OCI-LY1 (cell line): ENCODE data around the gene IFTAP.
A peak's percentile ranks its signal among the peaks of the same experiment; 100 is the strongest.

Experiments used
- H2AFZ ChIP-seq: fragments of 200-600 bp; sonication (generic), shearing (Covaris generic); 2 replicates; pipeline ENCODE4 v1.6.0; 2014; ENCODE audit warnings: antibody characterized with exemption, mild to moderate bottlenecking, low read length
- H3F3A ChIP-seq: fragments of 200-600 bp; sonication (generic), shearing (Covaris generic); 2 replicates; pipeline ENCODE4 v1.6.0; 2014; ENCODE audit warnings: mild to moderate bottlenecking, antibody characterized with exemption, low read length, moderate library complexity; ENCODE audit not compliant: insufficient read depth
- H3K27ac ChIP-seq: fragments of 200-600 bp; sonication (generic); 2 replicates; pipeline ENCODE4 v1.5.1; 2014; ENCODE audit warnings: low read length, mixed run types, mild to moderate bottlenecking, low read depth; ENCODE audit not compliant: poor library complexity, severe bottlenecking
- H3K27me3 ChIP-seq: fragments of 200-600 bp; sonication (generic); 2 replicates; pipeline ENCODE4 v1.6.0; 2014; ENCODE audit warnings: antibody characterized with exemption, mild to moderate bottlenecking, low read length, moderate library complexity; ENCODE audit not compliant: insufficient read depth
- H3K36me3 ChIP-seq: fragments of 200-600 bp; sonication (generic); 2 replicates; pipeline ENCODE4 v1.6.1; 2014; ENCODE audit warnings: mild to moderate bottlenecking, antibody characterized with exemption, low read length, moderate library complexity, mixed read lengths; ENCODE audit not compliant: insufficient read depth
- H3K4me1 ChIP-seq: fragments of 200-600 bp; sonication (generic); 2 replicates; pipeline ENCODE4 v1.5.1; 2014; ENCODE audit warnings: mild to moderate bottlenecking, low read length, moderate library complexity; ENCODE audit not compliant: insufficient read depth, severe bottlenecking
- H3K4me2 ChIP-seq: fragments of 200-600 bp; sonication (generic), shearing (Covaris generic); 2 replicates; pipeline ENCODE4 v1.6.1; 2014; ENCODE audit warnings: low read length
- H3K4me3 ChIP-seq: fragments of 200-600 bp; sonication (generic); 2 replicates; pipeline ENCODE4 v1.5.1; 2014; ENCODE audit warnings: low read length, low read depth, mild to moderate bottlenecking, mixed read lengths; ENCODE audit not compliant: poor library complexity, severe bottlenecking
- H3K79me2 ChIP-seq: fragments of 200-600 bp; shearing (Covaris generic); 2 replicates; pipeline ENCODE4 v1.6.1; 2016; ENCODE audit warnings: mixed run types, low read length, mixed read lengths; ENCODE audit not compliant: insufficient read depth
- H3K9ac ChIP-seq: fragments of 200-600 bp; sonication (generic), shearing (Covaris generic); 2 replicates; pipeline ENCODE4 v1.6.1; 2014; ENCODE audit warnings: mild to moderate bottlenecking, low read length, mixed read lengths
- H3K9me2 ChIP-seq: fragments of 200-600 bp; sonication (generic), shearing (Covaris generic); 2 replicates; pipeline ENCODE4 v1.6.1; 2014; ENCODE audit warnings: low read depth, mild to moderate bottlenecking, low read length, mixed read lengths
- H3K9me3 ChIP-seq: fragments of 200-600 bp; shearing (Covaris generic); 2 replicates; pipeline ENCODE4 v1.6.1; 2014; ENCODE audit warnings: low read length, mixed read lengths
- H4K20me1 ChIP-seq: fragments of 200-600 bp; sonication (generic), shearing (Covaris generic); 2 replicates; pipeline ENCODE4 v1.6.0; 2016; ENCODE audit warnings: mild to moderate bottlenecking, low read length; ENCODE audit not compliant: insufficient read depth
- EZH2 ChIP-seq: fragments of 200-600 bp; sonication (generic), shearing (Covaris generic); IDR thresholded peaks from 2 replicates; pipeline ENCODE4 v1.8.0; 2017; ENCODE audit warnings: borderline replicate concordance, mixed run types, mild to moderate bottlenecking, antibody characterized with exemption, low read length, moderate library complexity, mixed read lengths
- TF ChIP-seq, protein P1 (sequence below): fragments of 200-600 bp; sonication (generic), shearing (Covaris generic); IDR thresholded peaks from 2 replicates; pipeline ENCODE4 v1.5.1; 2017; ENCODE audit warnings: mild to moderate bottlenecking, antibody characterized with exemption, low read length, moderate library complexity, mixed read lengths

The IFTAP gene

DNA sequence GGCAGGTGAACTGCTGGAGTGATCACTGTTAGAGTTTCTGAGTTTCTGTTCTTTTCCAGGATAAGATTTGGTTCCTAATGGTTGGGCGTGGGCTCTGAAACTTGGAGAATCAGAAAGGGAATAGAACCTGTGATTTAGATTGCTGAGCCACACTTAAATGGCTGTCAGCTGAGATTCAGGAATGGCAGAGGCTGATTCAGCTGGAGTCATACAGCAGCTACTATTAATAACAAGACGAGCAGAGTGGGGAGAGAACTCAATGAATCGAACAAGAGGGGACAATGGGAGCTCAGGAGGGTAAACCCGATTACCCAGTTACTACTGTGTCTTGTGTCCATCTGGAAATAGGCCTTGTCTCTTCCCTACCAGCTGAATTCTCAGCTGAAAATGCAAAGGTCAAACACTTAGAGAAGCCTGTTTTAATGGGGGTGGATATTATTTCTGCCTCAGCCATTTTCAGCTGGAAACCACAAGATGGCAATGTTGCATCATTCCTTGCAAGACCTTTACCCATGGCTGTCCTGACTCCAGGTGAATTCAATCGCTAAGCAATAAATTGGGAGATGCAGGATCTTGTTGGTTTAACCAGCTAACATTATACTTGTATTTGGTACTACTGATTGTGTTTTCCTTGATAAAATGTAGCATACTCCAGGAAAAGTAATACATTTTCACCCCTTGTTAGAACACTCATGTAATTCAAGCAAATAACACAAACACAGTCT is 108.2 kb downstream of the IFTAP start:
- Histone ChIP-seq H3K9me2 (no peaks in the 10 kb centered on the region), H3K4me2 (no peak overlapping the region), H3K4me3 (no peak overlapping the region), H3K27me3 (no peaks in the 10 kb centered on the region), H3K9ac (no peak overlapping the region), H3K4me1 (peaks cover 57% of the 10 kb centered on the region), H3K79me2 (no peaks in the 10 kb centered on the region), H2AFZ (peak overlapping the region; percentile 28; the same call in 1 of the 2 replicates), H4K20me1 (no peaks in the 10 kb centered on the region), H3K27ac (peak overlapping the region; percentile 24), H3K9me3 (no peaks in the 10 kb centered on the region), H3K36me3 (no peaks in the 10 kb centered on the region), H3F3A (no peaks in the 10 kb centered on the region)
- no peak for TF ChIP-seq EZH2
- TF ChIP-seq, protein P1, sequence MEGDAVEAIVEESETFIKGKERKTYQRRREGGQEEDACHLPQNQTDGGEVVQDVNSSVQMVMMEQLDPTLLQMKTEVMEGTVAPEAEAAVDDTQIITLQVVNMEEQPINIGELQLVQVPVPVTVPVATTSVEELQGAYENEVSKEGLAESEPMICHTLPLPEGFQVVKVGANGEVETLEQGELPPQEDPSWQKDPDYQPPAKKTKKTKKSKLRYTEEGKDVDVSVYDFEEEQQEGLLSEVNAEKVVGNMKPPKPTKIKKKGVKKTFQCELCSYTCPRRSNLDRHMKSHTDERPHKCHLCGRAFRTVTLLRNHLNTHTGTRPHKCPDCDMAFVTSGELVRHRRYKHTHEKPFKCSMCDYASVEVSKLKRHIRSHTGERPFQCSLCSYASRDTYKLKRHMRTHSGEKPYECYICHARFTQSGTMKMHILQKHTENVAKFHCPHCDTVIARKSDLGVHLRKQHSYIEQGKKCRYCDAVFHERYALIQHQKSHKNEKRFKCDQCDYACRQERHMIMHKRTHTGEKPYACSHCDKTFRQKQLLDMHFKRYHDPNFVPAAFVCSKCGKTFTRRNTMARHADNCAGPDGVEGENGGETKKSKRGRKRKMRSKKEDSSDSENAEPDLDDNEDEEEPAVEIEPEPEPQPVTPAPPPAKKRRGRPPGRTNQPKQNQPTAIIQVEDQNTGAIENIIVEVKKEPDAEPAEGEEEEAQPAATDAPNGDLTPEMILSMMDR = peak; percentile 82

DNA sequence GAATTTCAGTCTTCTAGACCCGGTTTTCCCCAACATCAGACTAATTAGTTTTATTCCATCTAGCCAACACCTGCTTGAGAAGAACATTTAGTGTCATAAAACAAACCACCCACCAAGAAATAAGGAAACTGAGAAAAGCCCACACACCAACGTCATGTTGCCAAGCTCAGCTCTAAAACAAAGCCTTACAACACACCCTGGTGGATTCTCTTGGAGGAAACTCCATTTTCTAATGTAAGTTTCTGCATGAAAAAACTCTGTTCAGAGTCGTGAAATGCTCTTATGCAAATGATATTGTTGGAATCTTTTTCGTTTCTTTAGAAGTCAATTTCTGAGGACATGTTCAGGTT is 108.7 kb downstream of the IFTAP start:
- TF ChIP-seq, protein P1 = no peak
- TF ChIP-seq EZH2 = no peak
- Histone ChIP-seq H3K27me3 (no peaks in the 10 kb centered on the region), H2AFZ (no peak overlapping the region), H3K4me3 (no peak overlapping the region), H3K4me1 (peaks cover 53% of the 10 kb centered on the region), H3K79me2 (no peaks in the 10 kb centered on the region), H3K27ac (no peak overlapping the region), H3K9ac (no peak overlapping the region), H3K36me3 (no peaks in the 10 kb centered on the region), H3K9me2 (no peaks in the 10 kb centered on the region), H3F3A (no peaks in the 10 kb centered on the region), H4K20me1 (no peaks in the 10 kb centered on the region), H3K4me2 (no peak overlapping the region), H3K9me3 (no peaks in the 10 kb centered on the region)
